ENCODE data around the gene FOXD3. TPM values are rescaled to one million over a fixed set of nuclear protein-coding genes. Genes with fewer than 3 reads are reported as not detected.
"Not testable (repeated sequence)": the region's sequence is repeated elsewhere in the genome, so short reads cannot be mapped to it uniquely, and the experiment has no call there.

The FOXD3 gene
- total RNA-seq, 2 donors from 2014 or later = 0.35 to 1.0 TPM

DNA sequence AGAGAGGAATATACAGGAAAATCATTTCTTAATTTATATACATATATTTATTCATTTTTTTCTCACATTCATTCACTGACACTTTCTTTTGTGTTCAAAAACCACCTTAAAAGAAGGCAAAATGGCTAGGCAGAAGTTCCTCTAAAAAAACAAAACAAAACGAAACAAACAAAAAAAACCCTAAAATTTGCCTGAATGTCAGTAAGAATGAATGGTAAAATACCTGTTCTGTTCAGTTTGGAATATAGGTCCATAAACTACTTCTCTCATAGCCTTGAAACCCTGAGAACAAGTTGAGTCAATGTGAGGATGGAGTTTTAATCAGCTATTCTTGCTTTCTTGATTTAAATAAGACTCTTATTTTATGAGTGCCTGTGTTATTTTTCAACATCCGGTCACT lies 30.4 kb downstream of the FOXD3 start:
- intact Hi-C loops (cut with DNase I) = loop anchor here (10.0 kb wide), 1 partner anchor 858 kb away; no protein-coding TSS in a partner anchor
- H3K36me3 ChIP-seq = no peaks in the 10 kb centered on the region
- H3K9me3 ChIP-seq = no peaks in the 10 kb centered on the region
- no peak for DNase-seq
- no peaks in the 10 kb centered on the region for H3K4me1 ChIP-seq
- no peak overlapping the region for H3K4me3 ChIP-seq
- no peaks in the 10 kb centered on the region for H3K27me3 ChIP-seq
- no peak overlapping the region for H3K9ac ChIP-seq (ENCODE audit: low read depth in 2 of 2, low read length in 2 of 2)
- TF ChIP-seq CTCF (IDR thresholded peaks at IDR 0.05) = no peak
- H3K27ac ChIP-seq = no peak overlapping the region

- H3K4me3 ChIP-seq, H3K27me3 ChIP-seq: not testable (repeated sequence)
Measured at GRCh38 chr1:63356234-63356633, 33.9 kb downstream of the FOXD3 start.

GRCh38 chr1:63359561-63359960 lies 37.2 kb downstream of the FOXD3 start:
- no peaks in the 10 kb centered on the region for H3K36me3 ChIP-seq
- no peak for DNase-seq
- H3K9ac ChIP-seq (ENCODE audit: low read depth in 2 of 2, low read length in 2 of 2) = no peak overlapping the region
- no peak for TF ChIP-seq CTCF (IDR thresholded peaks at IDR 0.05)
- intact Hi-C loops (cut with DNase I) = loop anchor here (10.0 kb wide), 1 partner anchor 865 kb away; no protein-coding TSS in a partner anchor
- no peaks in the 10 kb centered on the region for H3K9me3 ChIP-seq
- no peak overlapping the region for H3K27ac ChIP-seq
- no peak overlapping the region for H3K4me3 ChIP-seq
- no peaks in the 10 kb centered on the region for H3K27me3 ChIP-seq
- H3K4me1 ChIP-seq = no peaks in the 10 kb centered on the region

More at GRCh38 chr1:63356234-63356633, 33.9 kb downstream of the FOXD3 start:
- not testable (repeated sequence) for H3K27ac ChIP-seq; H3K9me3 ChIP-seq; H3K4me1 ChIP-seq; H3K36me3 ChIP-seq; H3K9ac ChIP-seq (ENCODE audit: low read depth in 2 of 2, low read length in 2 of 2); DNase-seq
- intact Hi-C loops (cut with DNase I) = loop anchor here (10.0 kb wide), 1 partner anchor 861 kb away; no protein-coding TSS in a partner anchor

DNA sequence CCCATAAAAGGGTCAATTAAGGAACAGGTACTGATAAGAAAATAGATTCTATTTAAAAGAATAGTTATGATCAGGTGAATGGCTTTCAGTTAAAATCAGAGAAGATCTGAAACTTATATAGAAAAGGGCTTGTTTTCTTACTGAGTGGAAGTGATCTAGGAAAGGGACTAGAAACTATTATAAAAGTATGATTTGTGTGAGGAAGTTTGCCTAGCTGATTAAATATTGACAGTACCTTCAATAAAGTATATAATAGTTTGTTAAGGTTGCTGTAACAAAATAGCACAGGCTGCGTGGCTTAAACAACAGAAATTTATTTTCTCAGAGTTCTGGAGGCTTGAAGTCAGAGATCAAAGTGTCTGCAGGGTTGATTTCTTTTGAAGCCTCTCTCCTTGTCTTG lies 39.7 kb downstream of the FOXD3 start:
- Histone ChIP-seq H3K9me3 (no peaks in the 10 kb centered on the region), H3K9ac (ENCODE audit: low read depth in 2 of 2, low read length in 2 of 2) (no peak overlapping the region), H3K27me3 (no peaks in the 10 kb centered on the region), H3K36me3 (no peaks in the 10 kb centered on the region), H3K4me3 (no peak overlapping the region), H3K4me1 (no peaks in the 10 kb centered on the region), H3K27ac (no peak overlapping the region)
- no peak for DNase-seq
- intact Hi-C loops (cut with DNase I) = no loop called here
- TF ChIP-seq CTCF (IDR thresholded peaks at IDR 0.05) = no peak

GRCh38 chr1:63362578-63362977 lies 40.2 kb downstream of the FOXD3 start:
- no peak overlapping the region for H3K9ac ChIP-seq (ENCODE audit: low read depth in 2 of 2, low read length in 2 of 2)
- TF ChIP-seq CTCF (IDR thresholded peaks at IDR 0.05) = no peak
- no peaks in the 10 kb centered on the region for H3K27me3 ChIP-seq
- no peak overlapping the region for H3K27ac ChIP-seq
- intact Hi-C loops (cut with DNase I) = no loop called here
- H3K4me3 ChIP-seq = no peak overlapping the region
- H3K9me3 ChIP-seq = no peaks in the 10 kb centered on the region
- no peaks in the 10 kb centered on the region for H3K4me1 ChIP-seq
- no peak for DNase-seq
- H3K36me3 ChIP-seq = no peaks in the 10 kb centered on the region

GRCh38 chr1:63363014-63363413 lies 40.6 kb downstream of the FOXD3 start:
- no peak overlapping the region for H3K27ac ChIP-seq
- no peak overlapping the region for H3K9ac ChIP-seq (ENCODE audit: low read depth in 2 of 2, low read length in 2 of 2)
- DNase-seq = no peak
- H3K36me3 ChIP-seq = no peaks in the 10 kb centered on the region
- H3K4me1 ChIP-seq = no peaks in the 10 kb centered on the region
- TF ChIP-seq CTCF (IDR thresholded peaks at IDR 0.05) = no peak
- no peak overlapping the region for H3K4me3 ChIP-seq
- no peaks in the 10 kb centered on the region for H3K9me3 ChIP-seq
- intact Hi-C loops (cut with DNase I) = no loop called here
- H3K27me3 ChIP-seq = no peaks in the 10 kb centered on the region
